ENCODE results near the gene SLC35F5.
A peak's percentile ranks its signal among the peaks of the same experiment; 100 is the strongest.
"Not testable (repeated sequence)": the region's sequence is repeated elsewhere in the genome, so short reads cannot be mapped to it uniquely, and the experiment has no call there.

Gene SLC35F5

GRCh38 chr2:113755835-113756354 is 547 bp downstream of the SLC35F5 start:
- peak; percentile 49 for DNase-seq

DNA sequence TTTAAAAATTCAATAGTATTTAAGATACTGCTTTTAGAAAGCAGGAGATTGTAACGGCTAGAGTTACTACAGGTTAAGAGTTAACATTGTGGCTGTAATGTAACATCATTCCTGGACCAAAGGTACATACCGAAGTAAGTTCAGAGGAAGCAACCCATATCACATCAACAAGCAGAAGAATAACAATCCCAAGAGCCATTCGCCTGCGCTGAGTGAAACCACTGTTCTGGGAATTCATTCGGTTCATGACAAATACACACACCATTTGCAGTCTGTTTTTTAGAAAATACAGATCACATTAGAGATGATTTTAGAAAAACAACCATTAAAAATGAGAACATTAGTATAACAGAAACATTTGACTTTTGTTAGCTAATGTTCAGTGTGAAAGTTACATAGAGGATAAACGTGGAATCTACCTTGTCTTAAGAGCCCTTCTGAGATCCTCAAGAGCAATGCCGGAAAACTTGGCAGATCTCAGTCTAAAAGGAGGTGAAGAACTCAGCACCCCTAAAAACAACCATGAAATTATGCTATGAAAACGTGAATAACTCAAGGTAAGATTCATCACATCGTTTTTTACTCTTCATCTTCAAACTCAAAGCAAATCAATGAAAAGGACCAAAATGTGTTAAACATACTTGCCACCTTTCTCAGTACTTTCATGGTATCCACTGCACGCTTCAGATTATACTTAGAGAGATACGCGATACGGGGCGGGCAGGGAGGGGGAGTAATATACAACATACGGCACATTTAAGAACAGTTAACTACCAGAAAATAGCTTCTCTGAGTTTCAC is 1.2 kb downstream of the SLC35F5 start:
- no peak for DNase-seq

- no peak for DNase-seq
These were observed 2.3 kb downstream of the SLC35F5 start for GRCh38 chr2:113754160-113754559.

- no peak for DNase-seq
These were observed 6.1 kb downstream of the SLC35F5 start for GRCh38 chr2:113750385-113750784.

DNA sequence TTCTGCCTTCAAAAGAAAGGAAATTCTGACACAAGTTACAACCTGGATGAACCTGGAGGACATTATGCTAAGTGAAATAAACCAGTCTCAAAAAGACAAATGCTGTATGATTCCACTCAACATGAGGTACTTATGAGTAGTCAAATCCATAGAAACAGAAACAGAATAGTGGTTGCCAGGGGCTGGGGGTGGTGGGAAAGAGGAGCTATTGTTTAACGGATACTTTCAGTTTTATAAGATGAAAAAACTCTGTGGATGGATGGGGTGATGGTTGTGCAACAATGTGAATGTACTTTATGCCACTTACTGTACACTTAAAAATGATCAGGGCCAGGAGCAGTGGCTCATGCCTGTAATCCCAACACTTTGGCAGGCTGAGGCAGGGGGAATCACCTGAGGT is 15.4 kb downstream of the SLC35F5 start:
- no peak for DNase-seq

- DNase-seq = no peak
These were observed 16.6 kb downstream of the SLC35F5 start for GRCh38 chr2:113739849-113740248.

DNA sequence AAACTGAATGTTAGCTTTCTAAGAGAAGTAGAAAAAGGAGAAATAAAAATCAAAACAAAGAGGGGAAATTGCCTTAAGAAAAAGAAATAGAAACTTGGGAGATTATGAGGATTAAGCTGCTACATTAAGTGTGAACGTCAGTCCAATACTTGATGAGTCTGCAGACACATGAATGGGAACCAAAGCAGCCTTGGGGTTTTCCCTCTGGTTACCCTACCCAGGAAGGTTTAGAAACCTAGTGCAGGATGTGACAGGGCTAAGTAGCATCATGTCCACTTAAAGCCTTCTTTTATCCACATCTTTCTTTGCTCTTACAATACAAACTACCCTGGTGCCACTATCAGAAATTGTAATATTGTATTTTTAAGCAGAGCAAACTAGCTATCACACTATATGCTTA is 22.3 kb downstream of the SLC35F5 start:
- DNase-seq = no peak

GRCh38 chr2:113724010-113724409 is 32.4 kb downstream of the SLC35F5 start:
- no peak for DNase-seq

DNA sequence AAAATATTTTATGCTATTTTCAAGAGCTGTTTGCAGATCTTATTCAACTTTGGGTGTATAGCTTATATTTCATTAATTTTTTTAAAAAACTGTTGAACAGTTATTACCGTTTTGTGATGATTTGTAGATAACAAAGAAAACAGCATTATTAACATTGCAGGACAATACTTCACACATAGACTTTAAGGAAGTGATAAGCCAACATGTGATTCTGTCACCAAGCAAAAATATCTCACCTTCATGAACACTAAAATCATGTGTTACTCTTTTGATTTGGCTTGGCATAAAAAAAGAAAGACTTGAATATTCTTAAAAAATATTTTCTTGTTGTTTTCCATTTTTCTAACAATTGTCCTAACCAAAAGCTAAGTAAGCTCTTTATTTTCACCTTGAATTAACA is 33.0 kb downstream of the SLC35F5 start:
- no peak for DNase-seq

DNA sequence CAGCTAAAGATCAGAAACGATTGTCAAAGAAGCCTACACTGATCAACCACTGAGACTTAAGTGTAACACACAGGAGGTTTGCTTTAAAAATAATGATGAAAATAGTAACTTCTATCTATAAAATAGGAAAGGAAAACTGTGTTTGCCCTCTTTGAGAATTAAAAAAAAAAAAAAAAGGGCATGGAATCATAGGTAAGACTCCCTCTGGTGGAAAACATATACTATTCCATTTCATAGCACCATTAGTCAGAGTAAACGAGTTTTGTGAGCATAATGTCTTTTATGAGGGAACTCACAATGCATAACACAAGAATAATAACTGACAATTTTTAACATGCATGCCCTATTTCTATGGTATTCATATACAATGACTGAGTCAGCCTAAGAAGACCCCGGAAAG is 36.3 kb downstream of the SLC35F5 start:
- peak; percentile 35 for DNase-seq

GRCh38 chr2:113716291-113716690 is 40.2 kb downstream of the SLC35F5 start:
- DNase-seq = no peak

- no peak for DNase-seq
These were observed 43.5 kb downstream of the SLC35F5 start for GRCh38 chr2:113712941-113713340.

GRCh38 chr2:113711851-113712250 is 44.6 kb downstream of the SLC35F5 start:
- no peak for DNase-seq

DNA sequence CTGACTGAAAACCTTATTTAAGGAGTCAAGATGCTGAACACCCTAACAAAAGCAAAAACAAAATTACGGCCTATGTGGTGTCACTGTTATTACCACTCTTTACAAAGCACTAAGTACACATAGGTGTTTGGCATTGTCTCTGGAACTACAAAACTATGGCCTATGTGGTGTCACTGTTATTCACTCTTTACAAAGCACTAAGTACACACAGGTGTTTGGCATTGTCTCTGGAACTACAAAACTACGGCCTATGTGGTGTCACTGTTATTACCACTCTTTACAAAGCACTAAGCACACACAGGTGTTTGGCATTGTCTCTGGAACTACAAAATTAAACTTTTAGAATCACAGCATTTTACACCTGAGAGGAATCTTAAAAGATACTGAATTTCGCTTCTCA is 47.4 kb downstream of the SLC35F5 start:
- no peak for DNase-seq

DNA sequence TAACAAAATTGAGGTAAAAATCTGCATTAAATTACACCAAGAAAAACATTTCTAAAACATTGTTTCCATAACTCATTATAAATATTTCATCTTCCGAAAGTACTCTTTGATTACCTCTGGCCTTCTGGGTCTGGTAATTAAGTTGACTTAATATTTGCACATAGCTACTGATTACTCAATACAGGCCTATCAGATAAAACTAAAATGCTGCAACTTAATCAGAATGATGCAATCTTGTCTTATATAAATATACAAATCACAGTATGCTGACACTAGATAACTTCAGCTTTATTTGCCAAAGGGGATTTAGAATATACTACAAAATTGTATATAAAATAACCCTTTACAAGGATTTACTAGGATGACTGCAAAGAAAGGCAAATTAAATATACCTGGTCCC is 49.3 kb downstream of the SLC35F5 start:
- DNase-seq = no peak

GRCh38 chr2:113705982-113706523 is 50.4 kb downstream of the SLC35F5 start:
- DNase-seq = no peak

DNA sequence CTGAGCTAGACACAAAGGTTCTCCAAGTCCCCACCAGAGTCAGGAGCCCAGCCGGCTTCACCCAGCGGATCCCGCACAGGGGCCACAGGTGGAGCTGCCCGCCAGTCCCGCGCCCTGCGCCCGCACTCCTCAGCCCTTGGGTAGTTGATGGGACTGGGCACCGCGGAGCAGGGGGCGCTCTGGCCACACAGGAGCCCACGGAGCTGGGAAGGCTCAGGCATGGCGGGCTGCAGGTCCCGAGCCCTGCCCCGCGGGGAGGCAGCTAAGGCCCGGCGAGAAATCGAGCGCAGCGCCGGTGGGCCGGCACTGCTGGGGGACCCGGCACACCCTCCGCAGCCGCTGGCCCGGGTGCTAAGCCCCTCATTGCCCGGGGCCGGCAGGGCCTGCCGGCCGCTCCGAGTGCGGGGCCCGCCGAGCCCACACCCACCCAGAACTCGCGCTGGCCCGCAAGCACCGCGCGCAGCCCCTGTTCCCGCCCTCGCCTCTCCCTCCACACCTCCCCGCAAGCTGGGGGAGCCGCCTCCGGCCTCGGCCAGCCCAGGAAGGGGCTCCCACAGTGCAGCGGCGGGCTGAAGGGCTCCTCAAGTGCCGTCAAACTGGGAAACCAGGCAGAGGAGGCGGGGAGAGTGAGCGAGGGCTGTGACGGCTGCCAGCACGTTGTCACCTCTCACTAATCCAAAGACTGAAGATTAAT is 52.0 kb downstream of the SLC35F5 start:
- not testable (repeated sequence) for DNase-seq

DNA sequence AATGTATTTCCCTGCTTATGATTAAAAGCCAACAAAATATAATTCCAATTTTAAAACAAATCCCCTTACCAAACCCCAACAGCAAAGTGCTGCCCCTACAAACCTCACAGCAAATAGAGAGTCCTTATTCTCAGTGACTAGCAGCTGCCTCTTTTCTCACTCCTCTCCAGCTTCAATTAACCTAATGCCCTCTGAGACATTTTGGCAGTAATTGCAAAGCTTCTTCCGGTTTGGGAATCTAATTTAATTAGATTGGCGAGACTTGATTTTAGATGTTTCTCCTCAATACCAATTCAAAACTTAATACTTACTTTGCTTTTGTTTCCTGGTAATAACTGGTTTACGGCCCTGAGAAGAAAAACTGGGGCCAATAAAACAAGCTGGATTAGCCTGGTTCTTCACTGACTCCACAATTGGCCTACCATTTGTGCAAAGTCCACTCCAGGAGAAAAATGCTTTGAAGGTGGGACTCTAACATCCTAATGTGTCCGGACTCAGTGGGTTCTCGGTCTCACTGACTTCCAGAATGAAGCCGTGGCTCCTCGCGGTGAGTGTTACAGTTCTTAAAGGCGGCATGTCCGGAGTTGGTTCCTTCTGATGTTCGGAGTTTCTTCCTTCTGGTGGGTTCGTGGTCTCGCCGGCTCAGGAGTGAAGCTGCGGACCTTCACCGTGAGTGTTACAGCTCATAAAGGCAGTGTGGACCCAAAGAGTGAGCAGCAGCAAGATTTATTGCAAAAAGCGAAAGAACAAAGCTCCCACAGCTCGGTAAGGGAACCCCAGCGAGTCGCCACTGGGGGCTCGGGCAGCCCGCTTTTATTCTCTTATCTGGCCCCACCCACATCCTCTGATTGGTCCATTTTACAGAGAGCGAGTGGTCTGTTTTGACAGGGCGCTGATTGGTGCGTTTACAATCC is 52.8 kb downstream of the SLC35F5 start:
- DNase-seq = no peak

GRCh38 chr2:113700186-113700841 is 56.1 kb downstream of the SLC35F5 start:
- DNase-seq = no peak

DNA sequence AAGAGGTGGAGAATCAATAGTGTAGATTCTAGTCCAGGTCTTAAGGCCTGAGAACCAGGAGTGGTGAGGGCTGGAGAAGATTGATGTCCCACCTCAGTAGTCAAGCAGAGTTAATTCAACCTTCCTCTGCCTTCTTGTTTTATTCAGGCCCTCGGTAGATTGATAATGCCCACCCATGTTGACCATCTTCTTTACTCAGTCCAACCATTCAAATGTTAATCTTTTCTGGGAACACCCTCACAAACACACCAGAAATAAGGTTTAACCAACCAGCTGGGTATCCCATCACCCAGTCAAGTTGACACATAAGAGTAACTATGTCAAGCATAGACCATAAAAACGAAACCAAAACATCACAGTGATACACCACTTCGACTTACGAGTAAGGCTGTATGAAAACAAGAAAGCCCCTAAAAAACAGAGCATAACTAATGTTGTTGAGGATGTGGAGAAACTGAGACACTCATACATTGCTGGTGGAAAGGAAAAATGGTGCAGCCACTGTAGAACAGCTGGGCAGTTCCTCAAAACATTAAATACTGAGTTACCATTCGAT is 57.5 kb downstream of the SLC35F5 start:
- DNase-seq = no peak

DNA sequence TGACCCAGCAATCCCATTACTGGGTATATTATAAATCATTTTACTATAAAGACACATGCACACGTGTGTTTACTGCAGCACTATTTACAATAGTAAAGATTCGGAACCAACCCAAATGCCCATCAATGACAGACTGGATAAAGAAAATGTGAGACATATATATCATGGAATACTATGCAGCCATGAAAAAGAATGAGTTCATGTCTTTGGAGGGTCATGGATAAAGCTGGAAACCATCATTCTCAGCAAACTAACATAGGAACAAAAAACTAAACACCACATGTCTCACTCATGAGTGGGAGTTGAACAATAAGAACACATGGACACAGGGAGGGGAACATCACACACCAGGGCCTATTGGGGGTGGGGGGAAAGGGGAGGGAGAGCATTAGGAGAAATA is 58.2 kb downstream of the SLC35F5 start:
- not testable (repeated sequence) for DNase-seq

DNA sequence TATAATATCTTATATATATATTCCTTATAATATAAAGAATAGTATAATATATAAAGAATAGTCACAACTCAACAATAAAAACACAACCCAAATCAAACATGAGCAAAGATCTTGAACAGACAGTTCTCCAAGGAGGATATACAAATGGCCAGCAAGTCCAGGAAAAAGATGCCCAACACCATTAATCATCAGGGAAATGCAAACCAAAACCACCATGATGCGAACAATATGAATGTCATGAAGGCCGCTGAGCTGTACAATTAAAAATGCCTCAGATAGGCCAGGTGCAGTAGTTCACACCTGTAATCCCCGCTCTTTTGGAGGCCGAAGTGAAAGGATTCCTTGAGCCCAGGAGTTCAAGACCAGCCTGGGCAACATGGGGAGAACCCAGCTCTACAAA is 58.9 kb downstream of the SLC35F5 start:
- no peak for DNase-seq
